ENCODE measurements around the gene BTNL8. TPM values are rescaled to one million over a fixed set of nuclear protein-coding genes. Genes with fewer than 3 reads are reported as not detected.

The BTNL8 gene
- total and polyA plus RNA-seq, 2 of the 13 experiments (the other 11 are each of a cell fraction or from before 2014, with no cell fraction given): not detected

- TF ChIP-seq GATA4 (IDR thresholded peaks at IDR 0.05; ENCODE audit: borderline replicate concordance, low read depth): no peak
- no peak for TF ChIP-seq RARG (CRISPR knock-in tag; IDR thresholded peaks at IDR 0.05; ENCODE audit: low read depth)
- TF ChIP-seq DRAP1 (CRISPR knock-in tag; IDR thresholded peaks at IDR 0.05): peak; percentile 43; the same call in 1 of the 2 replicates
- 0 out of 2 replicates have a peak, but pooled peaks have one; percentile 42 for TF ChIP-seq ZNF230 (CRISPR knock-in tag; IDR thresholded peaks at IDR 0.05)
- no peak for TF ChIP-seq DZIP1 (CRISPR knock-in tag; IDR thresholded peaks at IDR 0.05)
- TF ChIP-seq MAFK (conservative IDR thresholded peaks at IDR 0.05 in 1 of 2, IDR thresholded peaks at IDR 0.05 in 1 of 2; ENCODE audit: low read length in 2 of 2): no peak
- TF ChIP-seq ZNF431 (CRISPR knock-in tag; IDR thresholded peaks at IDR 0.05; ENCODE audit: borderline replicate concordance, low read depth): no peak
- TF ChIP-seq ZSCAN9 (CRISPR knock-in tag; IDR thresholded peaks at IDR 0.05; ENCODE audit: borderline replicate concordance): no peak
- no peak for TF ChIP-seq LBX2 (CRISPR knock-in tag; IDR thresholded peaks at IDR 0.05; ENCODE audit: borderline replicate concordance)
- TF ChIP-seq ZNF24 (IDR thresholded peaks at IDR 0.05): no peak
- peak; percentile 85 for TF ChIP-seq ZNF501 (CRISPR knock-in tag; IDR thresholded peaks at IDR 0.05)
- TF ChIP-seq ZNF512B (CRISPR knock-in tag; IDR thresholded peaks at IDR 0.05; ENCODE audit: borderline replicate concordance): no peak
- TF ChIP-seq HOXA9 (CRISPR knock-in tag; IDR thresholded peaks at IDR 0.05; ENCODE audit: borderline replicate concordance): no peak
- peak; percentile 58 to 80; a peak in 3 of 4 replicates for TF ChIP-seq HMGXB4 (CRISPR knock-in tag; IDR thresholded peaks at IDR 0.05; ENCODE audit: borderline replicate concordance in 1 of 2, low read depth in 1 of 2)
- TF ChIP-seq ZBTB3 (CRISPR knock-in tag; IDR thresholded peaks at IDR 0.05; ENCODE audit: borderline replicate concordance, low read depth): no peak
- TF ChIP-seq NR2F1 (CRISPR knock-in tag; IDR thresholded peaks at IDR 0.05): no peak
- peak; percentile 46; the same call in 1 of the 2 replicates for TF ChIP-seq ZNF317 (CRISPR knock-in tag; IDR thresholded peaks at IDR 0.05)
- TF ChIP-seq ZNF747 (CRISPR knock-in tag; IDR thresholded peaks at IDR 0.05; ENCODE audit: borderline replicate concordance): no peak
Observed at GRCh38 chr5:180860887-180861822, 37.8 kb upstream of the BTNL8 start, which contains the start of gene ZFP62 (continued).

Measured in HepG2 (cell line).